ENCODE data around the gene PXYLP1.
A peak's percentile ranks its signal among the peaks of the same experiment; 100 is the strongest.

Gene PXYLP1

DNA sequence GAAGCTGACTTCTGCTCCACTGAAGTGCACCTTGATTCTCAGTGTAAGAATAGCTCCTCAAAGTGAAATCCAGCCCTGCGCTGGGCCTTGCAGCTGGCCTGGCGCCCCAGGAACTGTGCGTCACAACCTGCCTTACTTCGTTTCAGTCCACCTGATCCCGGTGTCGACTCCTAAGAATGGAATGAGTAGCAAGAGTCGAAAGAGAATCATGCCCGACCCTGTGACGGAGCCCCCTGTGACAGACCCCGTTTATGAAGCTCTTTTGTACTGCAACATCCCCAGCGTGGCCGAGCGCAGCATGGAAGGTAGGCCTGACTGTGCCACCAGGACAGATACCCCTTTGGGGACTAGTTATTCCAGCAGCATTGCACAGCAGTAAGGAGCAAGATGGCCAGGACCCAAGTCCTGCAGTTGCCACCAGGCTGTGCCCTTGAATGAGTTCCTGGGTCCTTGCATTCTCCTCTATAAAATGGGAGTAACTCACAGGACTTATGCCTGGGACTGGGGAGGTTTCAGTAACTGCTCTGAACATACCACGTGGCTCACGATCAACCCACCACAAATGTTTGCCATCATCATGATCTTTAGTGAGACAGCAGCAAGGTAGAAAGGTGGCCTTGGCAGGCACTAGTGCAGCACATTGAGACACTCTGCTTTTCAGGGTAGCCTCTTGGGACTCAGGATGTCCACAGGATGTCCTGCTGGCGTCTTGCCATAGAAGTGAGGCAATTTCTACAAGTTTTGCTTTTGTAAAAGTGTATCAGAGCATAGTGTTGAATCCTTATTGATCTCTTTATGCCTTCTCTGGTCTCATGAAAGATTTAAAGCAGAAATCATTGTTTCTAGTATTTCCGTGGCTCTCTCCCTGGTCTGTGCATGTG, 46.8 kb downstream of the PXYLP1 start:
- no peak overlapping the region for H3K4me3 ChIP-seq (replicated peaks; ENCODE audit: insufficient read depth, low read length)
- TF ChIP-seq, protein P1, sequence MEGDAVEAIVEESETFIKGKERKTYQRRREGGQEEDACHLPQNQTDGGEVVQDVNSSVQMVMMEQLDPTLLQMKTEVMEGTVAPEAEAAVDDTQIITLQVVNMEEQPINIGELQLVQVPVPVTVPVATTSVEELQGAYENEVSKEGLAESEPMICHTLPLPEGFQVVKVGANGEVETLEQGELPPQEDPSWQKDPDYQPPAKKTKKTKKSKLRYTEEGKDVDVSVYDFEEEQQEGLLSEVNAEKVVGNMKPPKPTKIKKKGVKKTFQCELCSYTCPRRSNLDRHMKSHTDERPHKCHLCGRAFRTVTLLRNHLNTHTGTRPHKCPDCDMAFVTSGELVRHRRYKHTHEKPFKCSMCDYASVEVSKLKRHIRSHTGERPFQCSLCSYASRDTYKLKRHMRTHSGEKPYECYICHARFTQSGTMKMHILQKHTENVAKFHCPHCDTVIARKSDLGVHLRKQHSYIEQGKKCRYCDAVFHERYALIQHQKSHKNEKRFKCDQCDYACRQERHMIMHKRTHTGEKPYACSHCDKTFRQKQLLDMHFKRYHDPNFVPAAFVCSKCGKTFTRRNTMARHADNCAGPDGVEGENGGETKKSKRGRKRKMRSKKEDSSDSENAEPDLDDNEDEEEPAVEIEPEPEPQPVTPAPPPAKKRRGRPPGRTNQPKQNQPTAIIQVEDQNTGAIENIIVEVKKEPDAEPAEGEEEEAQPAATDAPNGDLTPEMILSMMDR (IDR thresholded peaks at IDR 0.05; ENCODE audit: insufficient read depth, low read length) = no peak
- TF ChIP-seq GABPA (IDR thresholded peaks at IDR 0.05; ENCODE audit: low read depth) (no peak), SPI1 (IDR thresholded peaks at IDR 0.05; ENCODE audit: borderline replicate concordance, low read depth) (no peak), REST (IDR thresholded peaks at IDR 0.05; ENCODE audit: insufficient replicate concordance, low read depth) (no peak), POLR2AphosphoS5 (IDR thresholded peaks at IDR 0.05; ENCODE audit: low read depth) (no peak)
- H3K27ac ChIP-seq (replicated peaks) = no peak overlapping the region
- DNase-seq (ENCODE audit: low read depth in 1 of 2, low spot score in 1 of 2) = no peak
- H3K27me3 ChIP-seq (ENCODE audit: insufficient read depth, poor library complexity, severe bottlenecking) = no peaks in the 10 kb centered on the region

- no peak overlapping the region for H3K4me3 ChIP-seq (replicated peaks; ENCODE audit: insufficient read depth, low read length)
- no peak for DNase-seq (ENCODE audit: low read depth in 1 of 2, low spot score in 1 of 2)
- TF ChIP-seq, protein P1 (IDR thresholded peaks at IDR 0.05; ENCODE audit: insufficient read depth, low read length) = peak; percentile 28
- TF ChIP-seq SPI1 (IDR thresholded peaks at IDR 0.05; ENCODE audit: borderline replicate concordance, low read depth) = no peak
- no peaks in the 10 kb centered on the region for H3K27me3 ChIP-seq (ENCODE audit: insufficient read depth, poor library complexity, severe bottlenecking)
- no peak overlapping the region for H3K27ac ChIP-seq (replicated peaks)
Observed at GRCh38 chr3:141279077-141279967, 47.7 kb downstream of the PXYLP1 start.

- TF ChIP-seq SPI1 (IDR thresholded peaks at IDR 0.05; ENCODE audit: borderline replicate concordance, low read depth) = no peak
- no peak for TF ChIP-seq GABPA (IDR thresholded peaks at IDR 0.05; ENCODE audit: low read depth)
- no peak for TF ChIP-seq POLR2AphosphoS5 (IDR thresholded peaks at IDR 0.05; ENCODE audit: low read depth)
- TF ChIP-seq, protein P1 (IDR thresholded peaks at IDR 0.05; ENCODE audit: insufficient read depth, low read length) = no peak
- no peak for TF ChIP-seq REST (IDR thresholded peaks at IDR 0.05; ENCODE audit: insufficient replicate concordance, low read depth)
- Histone ChIP-seq H3K27me3 (ENCODE audit: insufficient read depth, poor library complexity, severe bottlenecking) (no peaks in the 10 kb centered on the region), H3K27ac (replicated peaks) (no peak overlapping the region), H3K4me3 (replicated peaks; ENCODE audit: insufficient read depth, low read length) (no peak overlapping the region)
- DNase-seq (ENCODE audit: low read depth in 1 of 2, low spot score in 1 of 2) = no peak
Observed at GRCh38 chr3:141280086-141280485, 48.5 kb downstream of the PXYLP1 start.
